NB4 (cell line): Measurements from ENCODE around the gene PCSK6.

Experiments used
- MAX ChIP-seq: IDR thresholded peaks from 2 replicates; pipeline ENCODE4 v1.6.1; 2011; ENCODE audit warnings: low read depth, low read length
- MYC ChIP-seq: IDR thresholded peaks from 2 replicates; pipeline ENCODE4 v1.6.1; 2011; ENCODE audit warnings: low read depth, low read length
- POLR2A ChIP-seq: IDR thresholded peaks from 2 replicates; pipeline ENCODE4 v1.6.1; 2011; ENCODE audit warnings: mild to moderate bottlenecking; ENCODE audit not compliant: insufficient read length; ENCODE audit errors: extremely low read depth
- TF ChIP-seq, protein P1 (sequence below): IDR thresholded peaks from one replicate; pipeline ENCODE4 v1.5.1; 2012; ENCODE audit warnings: low read depth, low read length

DNA sequence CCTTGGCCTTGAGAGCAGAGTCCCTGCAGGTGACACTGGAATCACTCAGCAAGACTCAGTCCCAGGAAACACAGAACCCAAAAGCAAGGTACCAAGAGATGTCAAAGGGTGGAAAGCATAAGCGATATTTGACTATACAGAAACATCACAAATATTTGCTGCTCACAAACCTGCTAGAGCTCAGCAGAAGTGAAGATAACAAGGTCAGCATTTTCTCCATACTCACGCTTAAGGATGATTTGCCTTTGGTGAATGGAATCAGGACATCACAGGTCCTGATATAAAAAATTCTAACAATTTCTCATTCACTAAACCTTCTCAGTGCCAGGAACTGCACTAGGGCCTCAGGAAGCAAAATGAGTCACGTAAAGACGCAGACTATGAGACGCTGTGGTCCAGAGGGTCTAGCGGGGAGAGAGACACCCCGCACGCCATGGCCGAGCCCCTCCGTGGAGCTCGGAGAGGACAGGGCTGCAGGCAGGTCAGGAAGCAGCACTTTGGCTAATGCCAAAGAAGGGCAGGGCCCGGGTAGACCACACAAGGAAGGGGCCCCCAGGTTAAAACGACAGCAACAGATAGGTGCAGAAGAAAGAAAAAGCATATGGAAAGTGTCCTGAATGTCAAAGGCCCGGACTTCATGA lies 10.7 kb downstream of the PCSK6 start:
- TF ChIP-seq, protein P1, sequence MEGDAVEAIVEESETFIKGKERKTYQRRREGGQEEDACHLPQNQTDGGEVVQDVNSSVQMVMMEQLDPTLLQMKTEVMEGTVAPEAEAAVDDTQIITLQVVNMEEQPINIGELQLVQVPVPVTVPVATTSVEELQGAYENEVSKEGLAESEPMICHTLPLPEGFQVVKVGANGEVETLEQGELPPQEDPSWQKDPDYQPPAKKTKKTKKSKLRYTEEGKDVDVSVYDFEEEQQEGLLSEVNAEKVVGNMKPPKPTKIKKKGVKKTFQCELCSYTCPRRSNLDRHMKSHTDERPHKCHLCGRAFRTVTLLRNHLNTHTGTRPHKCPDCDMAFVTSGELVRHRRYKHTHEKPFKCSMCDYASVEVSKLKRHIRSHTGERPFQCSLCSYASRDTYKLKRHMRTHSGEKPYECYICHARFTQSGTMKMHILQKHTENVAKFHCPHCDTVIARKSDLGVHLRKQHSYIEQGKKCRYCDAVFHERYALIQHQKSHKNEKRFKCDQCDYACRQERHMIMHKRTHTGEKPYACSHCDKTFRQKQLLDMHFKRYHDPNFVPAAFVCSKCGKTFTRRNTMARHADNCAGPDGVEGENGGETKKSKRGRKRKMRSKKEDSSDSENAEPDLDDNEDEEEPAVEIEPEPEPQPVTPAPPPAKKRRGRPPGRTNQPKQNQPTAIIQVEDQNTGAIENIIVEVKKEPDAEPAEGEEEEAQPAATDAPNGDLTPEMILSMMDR = no peak
- TF ChIP-seq MAX = no peak
- TF ChIP-seq POLR2A = no peak
- no peak for TF ChIP-seq MYC
